ENCODE measurements around the gene TIAL1. TPM values are rescaled to one million over a fixed set of nuclear protein-coding genes. Genes with fewer than 3 reads are reported as not detected.

The TIAL1 gene
- total RNA-seq, 2 experiments from 2014 or later: 200 to 204 TPM

GRCh38 chr10:119602241-119603095 lies 5.7 kb upstream of the TIAL1 start:
- peak; percentile 65 for DNase-seq
- Mint-ChIP-seq H3K27me3 (no peaks in the 10 kb centered on the region), H3K9me3 (no peaks in the 10 kb centered on the region), H3K27ac (no peak overlapping the region), H3K36me3 (ENCODE audit: low read depth) (peaks cover 25% of the 10 kb centered on the region), H3K4me1 (ENCODE audit: low read depth) (peaks cover 18% of the 10 kb centered on the region), H3K4me3 (no peak overlapping the region)
- intact Hi-C loops (cut with micrococcal nuclease): no loop called here
- ChIA-PET POLR2A (interaction anchor here (0.5 kb wide), 1 partner anchor 17 kb away, joined by 3 read pairs; no protein-coding TSS in a partner anchor), CTCF (interaction anchor here (0.6 to 1.6 kb wide), 12 partner anchors 10 to 257 kb away, joined by 3 to 8 read pairs (median 4); no protein-coding TSS in a partner anchor)
- peak; percentile 91 for ATAC-seq
- peak; percentile 67 for TF ChIP-seq CTCF (IDR thresholded peaks at IDR 0.05)

- CTCF ChIA-PET: interaction anchor here (1.2 to 1.8 kb wide), 2 partner anchors 18 to 52 kb away, joined by 3 to 4 read pairs; partner anchors contain the start of gene BAG3
- Mint-ChIP-seq H3K36me3 (ENCODE audit: low read depth) (peaks cover 53% of the 10 kb centered on the region), H3K4me3 (no peak overlapping the region), H3K4me1 (ENCODE audit: low read depth) (peaks cover 34% of the 10 kb centered on the region), H3K27me3 (no peaks in the 10 kb centered on the region), H3K9me3 (no peaks in the 10 kb centered on the region), H3K27ac (no peak overlapping the region)
- intact Hi-C loops (cut with micrococcal nuclease): loop anchor here (5.0 kb wide), 2 partner anchors 54 to 391 kb away; partner anchors contain the start of genes BAG3 and GRK5
- DNase-seq (no peak), ATAC-seq (no peak)
- POLR2A ChIA-PET: interaction anchor here (1.0 kb wide), 2 partner anchors 27 to 126 kb away, joined by 3 read pairs; no protein-coding TSS in a partner anchor
- TF ChIP-seq CTCF (IDR thresholded peaks at IDR 0.05): no peak
Measured at GRCh38 chr10:119598397-119598796, 1.6 kb upstream of the TIAL1 start.

- peaks cover 42% of the 10 kb centered on the region for H3K4me1 Mint-ChIP-seq (ENCODE audit: low read depth)
- CTCF ChIA-PET: interaction anchor here (1.2 to 1.9 kb wide), 3 partner anchors 19 to 55 kb away, joined by 3 to 4 read pairs (median 4); partner anchors contain the start of gene BAG3
- no peaks in the 10 kb centered on the region for H3K9me3 Mint-ChIP-seq
Measured at GRCh38 chr10:119597405-119598186, 832 bp upstream of the TIAL1 start.

More at GRCh38 chr10:119597405-119598186, 832 bp upstream of the TIAL1 start:
- intact Hi-C loops (cut with micrococcal nuclease): loop anchor here (5.0 kb wide), 2 partner anchors 55 to 390 kb away; partner anchors contain the start of genes BAG3 and GRK5
- H3K4me3 Mint-ChIP-seq: peak overlapping the region; percentile 99
- TF ChIP-seq CTCF (IDR thresholded peaks at IDR 0.05): no peak
- no peaks in the 10 kb centered on the region for H3K27me3 Mint-ChIP-seq
- DNase-seq: peak; percentile 7
- peak overlapping the region; percentile 98 for H3K27ac Mint-ChIP-seq
- H3K36me3 Mint-ChIP-seq (ENCODE audit: low read depth): peaks cover 60% of the 10 kb centered on the region
- ATAC-seq: no peak
- POLR2A ChIA-PET: interaction anchor here (0.6 to 1.0 kb wide), 4 partner anchors 26 to 353 kb away, joined by 3 read pairs; no protein-coding TSS in a partner anchor

Data from activated CD8-positive, alpha-beta T cell treated with anti-CD3 and anti-CD28 coated beads for 36 hours (primary cell).